ENCODE measurements around the gene ROR2. TPM values are rescaled to one million over a fixed set of nuclear protein-coding genes. Genes with fewer than 3 reads are reported as not detected.
"Not testable (repeated sequence)": the region's sequence is repeated elsewhere in the genome, so short reads cannot be mapped to it uniquely, and the experiment has no call there.

The ROR2 gene
- total RNA-seq, 2 donors from 2014 or later = 0.21 to 0.68 TPM

- TF ChIP-seq, protein P1, sequence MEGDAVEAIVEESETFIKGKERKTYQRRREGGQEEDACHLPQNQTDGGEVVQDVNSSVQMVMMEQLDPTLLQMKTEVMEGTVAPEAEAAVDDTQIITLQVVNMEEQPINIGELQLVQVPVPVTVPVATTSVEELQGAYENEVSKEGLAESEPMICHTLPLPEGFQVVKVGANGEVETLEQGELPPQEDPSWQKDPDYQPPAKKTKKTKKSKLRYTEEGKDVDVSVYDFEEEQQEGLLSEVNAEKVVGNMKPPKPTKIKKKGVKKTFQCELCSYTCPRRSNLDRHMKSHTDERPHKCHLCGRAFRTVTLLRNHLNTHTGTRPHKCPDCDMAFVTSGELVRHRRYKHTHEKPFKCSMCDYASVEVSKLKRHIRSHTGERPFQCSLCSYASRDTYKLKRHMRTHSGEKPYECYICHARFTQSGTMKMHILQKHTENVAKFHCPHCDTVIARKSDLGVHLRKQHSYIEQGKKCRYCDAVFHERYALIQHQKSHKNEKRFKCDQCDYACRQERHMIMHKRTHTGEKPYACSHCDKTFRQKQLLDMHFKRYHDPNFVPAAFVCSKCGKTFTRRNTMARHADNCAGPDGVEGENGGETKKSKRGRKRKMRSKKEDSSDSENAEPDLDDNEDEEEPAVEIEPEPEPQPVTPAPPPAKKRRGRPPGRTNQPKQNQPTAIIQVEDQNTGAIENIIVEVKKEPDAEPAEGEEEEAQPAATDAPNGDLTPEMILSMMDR (IDR thresholded peaks at IDR 0.05) = no peak
- Histone ChIP-seq H3K36me3 (no peaks in the 10 kb centered on the region), H3K4me1 (ENCODE audit: control insufficient read depth in 1 of 2, low read depth in 2 of 2) (no peaks in the 10 kb centered on the region), H3K9me3 (no peaks in the 10 kb centered on the region), H3K27me3 (replicated peaks; ENCODE audit: insufficient read depth) (no peaks in the 10 kb centered on the region), H3K4me3 (no peak overlapping the region), H3K27ac (no peak overlapping the region)
- DNase-seq (ENCODE audit: low spot score) (no peak), ATAC-seq (ENCODE audit: insufficient number of reproducible peaks, low FRiP score, low read depth) (no peak)
These were observed 400.9 kb downstream of the ROR2 start for GRCh38 chr9:91549177-91549576.

DNA sequence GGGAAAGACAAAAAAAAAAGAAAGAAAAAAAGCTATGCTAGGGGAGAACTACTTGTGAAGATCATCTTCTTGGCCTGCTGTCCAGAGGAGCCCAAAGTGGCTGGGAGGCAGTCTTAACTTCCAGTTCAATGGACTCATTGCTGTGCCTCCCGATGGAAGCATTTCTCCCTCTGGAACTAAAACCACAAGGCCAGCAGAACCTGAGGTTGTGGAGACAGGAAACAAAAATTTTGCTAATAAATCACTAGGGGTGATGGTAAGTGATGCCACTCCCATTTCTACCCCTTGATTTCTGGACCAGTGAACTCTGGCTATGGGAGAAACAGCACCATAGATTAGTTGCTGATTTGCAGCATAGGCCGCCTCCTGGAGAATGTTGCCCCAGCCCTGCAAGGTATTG is 402.9 kb downstream of the ROR2 start:
- no peak for DNase-seq (ENCODE audit: low spot score)
- H3K4me1 ChIP-seq (ENCODE audit: control insufficient read depth in 1 of 2, low read depth in 2 of 2) = no peaks in the 10 kb centered on the region
- no peaks in the 10 kb centered on the region for H3K9me3 ChIP-seq
- H3K27ac ChIP-seq = no peak overlapping the region
- no peak for ATAC-seq (ENCODE audit: insufficient number of reproducible peaks, low FRiP score, low read depth)
- no peaks in the 10 kb centered on the region for H3K27me3 ChIP-seq (replicated peaks; ENCODE audit: insufficient read depth)
- H3K4me3 ChIP-seq = no peak overlapping the region
- TF ChIP-seq, protein P1 (IDR thresholded peaks at IDR 0.05) = no peak
- H3K36me3 ChIP-seq = no peaks in the 10 kb centered on the region

GRCh38 chr9:91546574-91546973 is 403.5 kb downstream of the ROR2 start:
- Histone ChIP-seq H3K27me3 (replicated peaks; ENCODE audit: insufficient read depth) (no peaks in the 10 kb centered on the region), H3K36me3 (no peaks in the 10 kb centered on the region), H3K9me3 (no peaks in the 10 kb centered on the region), H3K27ac (no peak overlapping the region), H3K4me3 (no peak overlapping the region), H3K4me1 (ENCODE audit: control insufficient read depth in 1 of 2, low read depth in 2 of 2) (no peaks in the 10 kb centered on the region)
- ATAC-seq (ENCODE audit: insufficient number of reproducible peaks, low FRiP score, low read depth) (no peak), DNase-seq (ENCODE audit: low spot score) (no peak)
- TF ChIP-seq, protein P1 (IDR thresholded peaks at IDR 0.05) = no peak

- ATAC-seq (ENCODE audit: insufficient number of reproducible peaks, low FRiP score, low read depth) (no peak), DNase-seq (ENCODE audit: low spot score) (no peak)
- no peaks in the 10 kb centered on the region for H3K27me3 ChIP-seq (replicated peaks; ENCODE audit: insufficient read depth)
- no peaks in the 10 kb centered on the region for H3K36me3 ChIP-seq
- TF ChIP-seq, protein P1 (IDR thresholded peaks at IDR 0.05) = no peak
- no peak overlapping the region for H3K27ac ChIP-seq
- H3K4me1 ChIP-seq (ENCODE audit: control insufficient read depth in 1 of 2, low read depth in 2 of 2) = no peaks in the 10 kb centered on the region
- H3K4me3 ChIP-seq = no peak overlapping the region
- no peaks in the 10 kb centered on the region for H3K9me3 ChIP-seq
These were observed 408.3 kb downstream of the ROR2 start for GRCh38 chr9:91541734-91542133.

GRCh38 chr9:91540506-91540905 is 409.5 kb downstream of the ROR2 start:
- not testable (repeated sequence) for ATAC-seq (ENCODE audit: insufficient number of reproducible peaks, low FRiP score, low read depth); H3K4me1 ChIP-seq (ENCODE audit: control insufficient read depth in 1 of 2, low read depth in 2 of 2); H3K27me3 ChIP-seq (replicated peaks; ENCODE audit: insufficient read depth); H3K36me3 ChIP-seq; H3K9me3 ChIP-seq; DNase-seq (ENCODE audit: low spot score); H3K4me3 ChIP-seq; H3K27ac ChIP-seq

DNA sequence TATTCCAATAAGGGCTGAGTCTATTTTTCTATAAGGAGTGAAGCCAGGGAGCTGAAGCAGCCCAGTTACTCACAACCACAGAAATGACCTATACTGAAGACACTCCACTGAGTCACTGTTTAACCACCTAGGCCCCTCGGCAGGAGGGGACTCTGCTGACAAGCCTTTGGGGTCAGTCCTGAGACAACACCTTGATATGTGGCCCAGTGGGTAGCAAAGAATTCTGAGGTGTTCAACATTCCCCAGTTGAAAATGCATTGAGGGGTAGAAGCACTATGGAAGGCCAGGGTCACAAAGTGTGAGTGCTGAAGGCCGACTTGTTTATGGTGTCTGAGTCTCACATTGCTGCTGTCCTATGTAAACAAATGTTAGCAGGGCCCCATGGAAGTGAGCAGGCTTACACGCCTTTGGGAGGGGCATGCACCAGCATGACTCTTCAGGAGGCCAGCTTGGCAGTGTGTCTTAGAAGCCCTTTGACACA is 413.8 kb downstream of the ROR2 start:
- Histone ChIP-seq H3K36me3 (no peaks in the 10 kb centered on the region), H3K4me3 (no peak overlapping the region), H3K4me1 (ENCODE audit: control insufficient read depth in 1 of 2, low read depth in 2 of 2) (no peaks in the 10 kb centered on the region), H3K27ac (no peak overlapping the region), H3K9me3 (no peaks in the 10 kb centered on the region), H3K27me3 (replicated peaks; ENCODE audit: insufficient read depth) (no peaks in the 10 kb centered on the region)
- TF ChIP-seq, protein P1 (IDR thresholded peaks at IDR 0.05) = no peak
- ATAC-seq (ENCODE audit: insufficient number of reproducible peaks, low FRiP score, low read depth) (no peak), DNase-seq (ENCODE audit: low spot score) (no peak)

All from thoracic aorta (tissue), 2 donors.